Measurements from ENCODE around the gene PARK7.
"Not testable (repeated sequence)": the region's sequence is repeated elsewhere in the genome, so short reads cannot be mapped to it uniquely, and the experiment has no call there.

PARK7 gene

DNA sequence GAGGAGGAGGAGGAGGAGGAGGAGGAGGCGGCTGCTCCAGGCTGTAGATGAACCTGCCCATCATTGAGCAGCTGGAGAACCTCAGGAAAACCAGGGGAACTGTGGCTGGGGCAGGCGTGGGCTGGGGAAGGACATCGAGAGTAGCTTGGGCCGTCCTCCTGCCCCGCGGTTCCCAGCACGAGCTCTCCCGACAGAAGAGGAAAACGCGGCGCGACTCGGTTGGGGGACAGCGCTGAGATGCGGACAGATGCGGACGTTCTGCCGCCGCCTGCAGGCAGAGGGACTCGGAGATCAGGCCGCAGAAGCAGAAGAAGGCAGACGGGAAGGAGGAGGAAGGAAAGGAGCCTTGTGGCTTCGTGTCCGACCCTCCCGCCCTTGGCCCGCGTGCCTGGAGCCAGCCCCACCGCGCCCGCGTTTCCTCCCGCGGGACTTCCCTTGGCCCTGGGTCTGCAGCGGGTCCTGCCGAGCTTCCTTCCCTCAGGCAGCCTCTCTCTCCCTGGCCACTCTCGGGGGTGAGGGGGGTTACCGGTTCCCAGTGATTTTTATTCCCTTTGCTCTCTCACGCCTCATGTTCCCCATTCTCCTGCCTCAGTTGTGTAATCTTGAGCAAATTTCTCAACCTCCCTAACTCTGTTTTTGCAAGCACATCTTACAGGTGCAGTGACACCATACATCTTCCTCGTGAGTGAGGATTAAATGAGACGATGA lies 19.1 kb upstream of the PARK7 start:
- DNase-seq (ENCODE audit: low read depth in 2 of 2, low spot score in 1 of 2): no peak

GRCh38 chr1:7943251-7943650 lies 18.3 kb upstream of the PARK7 start:
- DNase-seq (ENCODE audit: low read depth in 2 of 2, low spot score in 1 of 2): no peak

DNA sequence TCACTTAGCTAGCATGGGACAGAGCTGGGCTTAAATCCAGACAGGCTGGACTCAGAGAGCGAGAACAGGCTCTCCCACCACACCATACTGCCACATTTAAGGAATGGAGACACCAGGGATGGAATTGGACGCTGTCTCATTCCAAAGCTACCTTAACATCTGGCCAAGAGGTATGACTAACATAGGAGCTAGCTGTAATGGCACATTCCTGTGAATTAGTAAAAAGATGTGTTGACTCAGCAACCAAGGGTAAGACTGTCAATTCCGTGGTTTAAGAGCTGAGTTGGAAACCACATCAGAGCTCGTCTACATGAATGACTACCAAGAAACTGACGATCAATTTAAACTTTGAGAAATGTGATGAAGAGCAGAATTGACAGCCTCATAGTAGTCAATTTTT lies 12.6 kb upstream of the PARK7 start:
- DNase-seq (ENCODE audit: low read depth in 2 of 2, low spot score in 1 of 2): no peak

DNA sequence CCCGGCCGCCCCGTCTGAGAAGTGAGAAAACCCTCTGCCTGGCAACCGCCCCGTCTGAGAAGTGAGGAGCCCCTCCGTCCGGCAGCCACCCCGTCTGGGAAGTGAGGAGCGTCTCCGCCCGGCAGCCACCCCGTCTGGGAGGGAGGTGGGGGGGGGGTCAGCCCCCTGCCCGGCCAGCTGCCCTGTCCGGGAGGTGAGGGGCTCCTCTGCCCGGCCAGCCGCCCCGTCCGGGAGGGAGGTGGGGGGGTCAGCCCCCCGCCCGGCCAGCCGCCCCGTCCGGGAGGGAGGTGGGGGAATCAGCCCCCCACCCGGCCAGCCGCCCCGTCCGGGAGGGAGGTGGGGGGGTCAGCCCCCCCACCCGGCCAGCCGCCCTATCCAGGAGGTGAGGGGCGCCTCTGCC lies 8.7 kb upstream of the PARK7 start:
- not testable (repeated sequence) for DNase-seq (ENCODE audit: low read depth in 2 of 2, low spot score in 1 of 2)

- DNase-seq (ENCODE audit: low read depth in 2 of 2, low spot score in 1 of 2): peak; percentile 70 to 96
Observed at GRCh38 chr1:7953850-7954609, 7.5 kb upstream of the PARK7 start.

GRCh38 chr1:7954683-7955082 lies 6.8 kb upstream of the PARK7 start:
- DNase-seq (ENCODE audit: low read depth in 2 of 2, low spot score in 1 of 2): no peak

DNA sequence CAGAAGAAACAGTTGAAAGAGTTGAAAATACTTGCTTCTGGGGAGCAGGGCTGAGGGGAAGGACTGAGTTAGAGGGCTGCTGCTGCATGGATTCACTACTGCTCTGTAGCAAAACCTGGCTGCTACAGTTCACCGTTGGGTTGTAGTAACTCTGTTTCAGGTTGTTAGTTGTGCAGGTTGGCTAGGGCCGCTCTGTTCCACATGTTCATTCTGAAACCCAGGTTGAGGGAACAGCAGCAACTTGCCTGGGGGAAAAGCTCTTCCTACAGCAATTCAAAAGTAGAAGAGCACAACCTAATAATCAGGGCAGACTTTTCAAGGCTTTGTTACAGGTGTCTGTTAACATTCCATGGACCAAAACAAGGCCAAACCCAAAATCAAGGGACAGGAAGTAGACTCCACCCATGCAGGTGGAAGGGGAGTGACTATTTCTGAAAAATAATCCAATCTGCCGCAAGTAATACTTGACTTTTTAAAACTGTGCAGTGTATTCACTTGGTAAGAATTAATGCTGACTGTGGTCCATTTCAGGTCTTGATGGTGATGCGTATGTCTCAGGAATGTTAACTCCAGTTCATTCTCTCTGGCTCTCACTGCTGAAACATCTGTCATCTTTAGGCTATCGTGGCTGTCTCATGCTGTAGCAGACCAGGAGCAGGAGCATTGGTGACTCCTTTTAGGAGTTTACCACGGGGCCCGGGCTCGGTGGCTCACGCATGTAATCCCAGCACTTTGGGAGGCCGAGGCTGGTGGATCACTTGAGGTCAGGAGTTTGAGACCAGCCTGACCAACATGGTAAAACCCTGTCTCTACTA lies 5.1 kb upstream of the PARK7 start:
- DNase-seq (ENCODE audit: low read depth in 2 of 2, low spot score in 1 of 2): no peak

DNA sequence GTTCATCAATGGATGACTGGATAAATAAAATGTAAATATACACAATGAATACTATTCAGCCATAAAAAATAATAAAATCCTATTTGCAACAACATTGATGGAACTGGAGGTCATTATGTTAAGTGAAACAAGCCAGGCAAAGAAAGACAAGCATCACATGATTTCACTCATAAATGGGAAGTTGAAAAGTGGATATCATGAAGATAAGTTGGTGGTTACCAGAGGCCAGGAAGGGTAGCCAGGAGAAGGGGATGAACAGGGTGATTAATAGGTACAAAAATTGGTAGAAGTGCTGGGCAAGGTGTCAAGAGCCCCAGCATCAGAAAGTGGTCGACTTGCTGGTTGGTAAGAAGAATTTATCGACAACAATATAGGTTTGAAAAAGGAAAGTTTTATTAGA lies 1.3 kb upstream of the PARK7 start:
- no peak for DNase-seq (ENCODE audit: low read depth in 2 of 2, low spot score in 1 of 2)

- no peak for DNase-seq (ENCODE audit: low read depth in 2 of 2, low spot score in 1 of 2)
Observed at GRCh38 chr1:7960867-7961215, 670 bp upstream of the PARK7 start.

- peak in 1 of 2 donors; percentile 17 for DNase-seq (ENCODE audit: low read depth in 2 of 2, low spot score in 1 of 2)
Observed at GRCh38 chr1:7962014-7962335, 464 bp downstream of the PARK7 start.

- DNase-seq (ENCODE audit: low read depth in 2 of 2, low spot score in 1 of 2): no peak
Observed at GRCh38 chr1:7962636-7963377, 1.3 kb downstream of the PARK7 start.

DNA sequence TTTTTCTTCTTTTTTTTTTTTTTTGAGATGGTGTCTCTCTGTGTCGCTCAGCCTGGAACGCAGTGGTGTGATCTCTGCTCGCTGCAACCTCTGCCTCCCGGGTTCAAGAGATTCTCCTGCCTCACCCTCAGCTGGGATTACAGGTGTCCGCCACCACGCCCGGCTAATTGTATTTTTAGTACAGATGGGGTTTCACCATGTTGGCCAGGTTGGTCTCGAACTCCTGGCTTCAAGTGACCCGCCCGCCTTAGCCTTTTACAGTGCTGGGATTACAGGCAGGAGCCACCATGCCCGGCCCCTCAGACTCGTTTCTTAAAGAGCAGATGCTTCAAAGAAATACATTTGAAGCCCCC lies 1.8 kb downstream of the PARK7 start:
- DNase-seq (ENCODE audit: low read depth in 2 of 2, low spot score in 1 of 2): not testable (repeated sequence)

GRCh38 chr1:7963841-7964240 lies 2.3 kb downstream of the PARK7 start:
- DNase-seq (ENCODE audit: low read depth in 2 of 2, low spot score in 1 of 2): not testable (repeated sequence)

DNA sequence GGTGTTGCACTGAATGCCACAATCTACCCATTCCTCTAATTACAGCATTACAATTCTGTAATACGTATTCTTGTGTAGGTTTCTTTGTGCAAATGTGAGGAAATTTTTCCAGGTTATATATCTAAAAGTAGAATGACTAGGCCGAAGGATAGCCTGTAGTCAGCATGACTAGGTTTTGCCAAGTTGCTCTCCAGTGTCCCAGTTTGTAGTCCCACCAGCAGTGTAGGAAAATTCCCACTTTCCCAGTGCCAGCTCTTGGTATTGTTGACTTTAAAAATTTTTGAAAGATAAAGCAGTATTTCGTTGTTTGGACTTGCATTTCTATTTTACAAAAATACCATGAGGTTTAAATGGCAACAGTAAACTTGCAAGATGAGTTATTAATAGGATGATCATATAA lies 3.0 kb downstream of the PARK7 start:
- DNase-seq (ENCODE audit: low read depth in 2 of 2, low spot score in 1 of 2): no peak

DNA sequence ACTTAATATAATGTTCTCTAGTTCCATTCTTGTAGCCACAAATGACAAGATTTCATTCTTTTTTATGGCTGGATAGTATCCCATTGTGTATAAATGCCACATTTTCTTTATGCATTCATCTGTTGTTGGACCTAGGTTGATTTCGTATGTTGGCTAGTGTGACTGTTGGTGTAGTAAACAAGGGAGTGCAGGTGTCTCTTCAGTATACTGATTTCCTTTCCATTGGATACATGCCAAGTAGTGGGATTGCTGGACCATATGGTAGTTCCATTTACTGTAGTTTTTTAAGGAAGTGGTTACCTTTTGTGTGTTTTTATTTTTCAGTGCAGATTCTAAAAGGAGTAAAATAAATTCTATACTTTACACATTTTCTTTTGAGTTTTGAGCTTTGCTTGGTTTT lies 5.7 kb downstream of the PARK7 start:
- no peak for DNase-seq (ENCODE audit: low read depth in 2 of 2, low spot score in 1 of 2)

GRCh38 chr1:7967651-7968050 lies 6.1 kb downstream of the PARK7 start:
- no peak for DNase-seq (ENCODE audit: low read depth in 2 of 2, low spot score in 1 of 2)

- DNase-seq (ENCODE audit: low read depth in 2 of 2, low spot score in 1 of 2): no peak
Observed at GRCh38 chr1:7970246-7970645, 8.7 kb downstream of the PARK7 start.

- DNase-seq (ENCODE audit: low read depth in 2 of 2, low spot score in 1 of 2): no peak
Observed at GRCh38 chr1:7971024-7971423, 9.5 kb downstream of the PARK7 start.

- DNase-seq (ENCODE audit: low read depth in 2 of 2, low spot score in 1 of 2): no peak
Observed at GRCh38 chr1:7972285-7972684, 10.8 kb downstream of the PARK7 start.

GRCh38 chr1:7973086-7973485 lies 11.6 kb downstream of the PARK7 start:
- DNase-seq (ENCODE audit: low read depth in 2 of 2, low spot score in 1 of 2): no peak

DNA sequence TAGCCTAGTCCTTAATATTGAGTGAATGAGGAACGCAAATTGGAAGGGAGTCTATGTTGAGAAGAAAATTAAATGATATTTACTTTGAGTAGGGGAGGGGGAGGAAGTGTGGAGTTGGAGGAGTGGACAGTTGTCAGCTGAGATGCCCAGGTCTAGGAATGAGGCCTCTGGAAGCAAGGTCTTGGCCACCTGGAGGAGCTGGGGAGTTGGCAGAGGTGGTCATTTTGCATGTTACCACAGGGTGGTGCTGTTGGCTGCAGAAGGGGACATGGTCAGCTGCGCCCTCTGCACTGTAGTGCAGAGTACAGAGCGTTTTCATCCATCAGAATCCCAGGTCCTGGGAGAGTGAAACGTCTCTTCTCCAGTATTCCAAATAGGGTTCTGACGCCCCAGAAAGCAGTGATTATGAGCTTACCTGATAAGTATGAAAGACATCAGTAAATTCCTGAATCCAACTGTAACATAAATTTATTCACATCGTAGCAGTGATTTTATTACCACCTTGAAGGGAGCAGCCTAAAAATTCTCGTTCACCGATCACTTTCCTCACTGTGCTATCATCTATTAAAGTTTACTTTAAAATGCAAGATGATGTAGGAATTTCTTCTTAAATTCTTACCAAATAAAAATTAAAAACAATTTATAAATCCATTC lies 13.8 kb downstream of the PARK7 start:
- no peak for DNase-seq (ENCODE audit: low read depth in 2 of 2, low spot score in 1 of 2)

Data from stimulated activated CD8-positive, alpha-beta memory T cell treated with anti-CD3 and anti-CD28 coated beads, Interleukin-4, amount 100 ng/mL, for 4 hours (primary cell).